Measurements from ENCODE around the gene ZFY. TPM values are rescaled to one million over a fixed set of nuclear protein-coding genes. Genes with fewer than 3 reads are reported as not detected.

The ZFY gene
- total RNA-seq, 1 experiment from 2014 or later, result not detected

- no peak for DNase-seq (ENCODE audit: low spot score)
- no TSS peak for BruUV-seq (replicated peaks)
- Histone ChIP-seq H3K4me1 (ENCODE audit: insufficient read depth, low read length, poor library complexity, severe bottlenecking) (no peaks in the 10 kb centered on the region), H3K27me3 (replicated peaks; ENCODE audit: insufficient read depth, low read depth, low read length, poor library complexity) (no peaks in the 10 kb centered on the region), H3K9me3 (ENCODE audit: low read depth, low read length, poor library complexity, severe bottlenecking) (no peaks in the 10 kb centered on the region), H3K36me3 (ENCODE audit: insufficient read depth, low read length, poor library complexity, severe bottlenecking) (no peaks in the 10 kb centered on the region), H3K27ac (ENCODE audit: low read depth, low read length, poor library complexity, severe bottlenecking) (no peak overlapping the region), H3K4me3 (ENCODE audit: low read depth, low read length, poor library complexity, severe bottlenecking) (no peak overlapping the region)
- ChIA-PET POLR2A (ENCODE audit: low non-redundant PET) (no interaction called here), CTCF (no interaction called here)
- TF ChIP-seq EZH2 (IDR thresholded peaks at IDR 0.05; ENCODE audit: borderline replicate concordance, low read depth, low read length, poor library complexity, severe bottlenecking) (no peak), CTCF (conservative IDR thresholded peaks at IDR 0.05; ENCODE audit: low read depth, low read length) (no peak)
- intact Hi-C loops (cut with micrococcal nuclease; ENCODE audit: unreplicated experiment), result no loop called here
These were observed 72.8 kb downstream of the ZFY start for GRCh38 chrY:3007967-3008366.

- H3K27ac ChIP-seq (ENCODE audit: low read depth, low read length, poor library complexity, severe bottlenecking), result no peak overlapping the region
- BruUV-seq (replicated peaks), result no TSS peak
- intact Hi-C loops (cut with micrococcal nuclease; ENCODE audit: unreplicated experiment), result no loop called here
- ChIA-PET CTCF (no interaction called here), POLR2A (ENCODE audit: low non-redundant PET) (no interaction called here)
- no peaks in the 10 kb centered on the region for H3K36me3 ChIP-seq (ENCODE audit: insufficient read depth, low read length, poor library complexity, severe bottlenecking)
- no peaks in the 10 kb centered on the region for H3K9me3 ChIP-seq (ENCODE audit: low read depth, low read length, poor library complexity, severe bottlenecking)
- H3K4me1 ChIP-seq (ENCODE audit: insufficient read depth, low read length, poor library complexity, severe bottlenecking), result no peaks in the 10 kb centered on the region
- no peak for DNase-seq (ENCODE audit: low spot score)
- no peaks in the 10 kb centered on the region for H3K27me3 ChIP-seq (replicated peaks; ENCODE audit: insufficient read depth, low read depth, low read length, poor library complexity)
- TF ChIP-seq CTCF (conservative IDR thresholded peaks at IDR 0.05; ENCODE audit: low read depth, low read length) (no peak), EZH2 (IDR thresholded peaks at IDR 0.05; ENCODE audit: borderline replicate concordance, low read depth, low read length, poor library complexity, severe bottlenecking) (no peak)
- H3K4me3 ChIP-seq (ENCODE audit: low read depth, low read length, poor library complexity, severe bottlenecking), result no peak overlapping the region
These were observed 77.0 kb downstream of the ZFY start for GRCh38 chrY:3012226-3012625.

GRCh38 chrY:3016594-3016993 lies 81.4 kb downstream of the ZFY start:
- intact Hi-C loops (cut with micrococcal nuclease; ENCODE audit: unreplicated experiment), result no loop called here
- TF ChIP-seq CTCF (conservative IDR thresholded peaks at IDR 0.05; ENCODE audit: low read depth, low read length) (no peak), EZH2 (IDR thresholded peaks at IDR 0.05; ENCODE audit: borderline replicate concordance, low read depth, low read length, poor library complexity, severe bottlenecking) (no peak)
- CTCF ChIA-PET, result no interaction called here
- no TSS peak for BruUV-seq (replicated peaks)
- POLR2A ChIA-PET (ENCODE audit: low non-redundant PET), result no interaction called here
- no peak for DNase-seq (ENCODE audit: low spot score)
- Histone ChIP-seq H3K4me3 (ENCODE audit: low read depth, low read length, poor library complexity, severe bottlenecking) (no peak overlapping the region), H3K27me3 (replicated peaks; ENCODE audit: insufficient read depth, low read depth, low read length, poor library complexity) (no peaks in the 10 kb centered on the region), H3K9me3 (ENCODE audit: low read depth, low read length, poor library complexity, severe bottlenecking) (no peaks in the 10 kb centered on the region), H3K4me1 (ENCODE audit: insufficient read depth, low read length, poor library complexity, severe bottlenecking) (no peaks in the 10 kb centered on the region), H3K36me3 (ENCODE audit: insufficient read depth, low read length, poor library complexity, severe bottlenecking) (no peaks in the 10 kb centered on the region), H3K27ac (ENCODE audit: low read depth, low read length, poor library complexity, severe bottlenecking) (no peak overlapping the region)
